HepG2 (cell line): ENCODE results near the gene IL17RC. TPM values are rescaled to one million over a fixed set of nuclear protein-coding genes. Genes with fewer than 3 reads are reported as not detected.

Experiments used
- ERF ChIP-seq: IDR thresholded peaks from 2 replicates; pipeline ENCODE4 v1.6.1; 2018; ENCODE audit warnings: missing biosample characterization, missing genetic modification reagents
- EZH2 ChIP-seq: conservative IDR thresholded peaks from 2 replicates; pipeline ENCODE4 v1.6.1; 2012; ENCODE audit warnings: mild to moderate bottlenecking, low read depth, low read length, moderate library complexity
- MYNN ChIP-seq: sonication (generic); formaldehyde crosslinking; IDR thresholded peaks from 2 replicates; pipeline ENCODE4 v1.4.0; 2020; ENCODE audit warnings: mild to moderate bottlenecking, low read depth, missing genetic modification reagents
- NR2C2 ChIP-seq: sonication (generic); formaldehyde crosslinking; IDR thresholded peaks from 2 replicates; pipeline ENCODE4 v1.4.0; 2020; ENCODE audit warnings: missing genetic modification reagents, mild to moderate bottlenecking, moderate library complexity, borderline replicate concordance
- RAD21 ChIP-seq: fragments of 450-650 bp; formaldehyde crosslinking; IDR thresholded peaks from 2 replicates; pipeline ENCODE4 v1.5.0; 2020; ENCODE audit warnings: mild to moderate bottlenecking
- RXRB ChIP-seq: IDR thresholded peaks from 2 replicates; pipeline ENCODE4 v1.6.1; 2016; ENCODE audit warnings: borderline replicate concordance, missing genetic modification reagents, missing compliant biosample characterization
- SAFB2 ChIP-seq: sonication (generic); formaldehyde crosslinking; IDR thresholded peaks from 2 replicates; pipeline ENCODE4 v1.5.1; 2020; ENCODE audit warnings: missing genetic modification reagents, low read depth, mild to moderate bottlenecking, borderline replicate concordance
- SNAI1 ChIP-seq: sonication (generic); formaldehyde crosslinking; IDR thresholded peaks from 2 replicates; pipeline ENCODE4 v1.5.0; 2020; ENCODE audit warnings: mild to moderate bottlenecking, missing genetic modification reagents, borderline replicate concordance
- ZNF124 ChIP-seq: sonication (generic); formaldehyde crosslinking; IDR thresholded peaks from 2 replicates; pipeline ENCODE4 v1.4.0; 2020; ENCODE audit warnings: missing genetic modification reagents
- ZNF180 ChIP-seq: sonication (generic); formaldehyde crosslinking; IDR thresholded peaks from 2 replicates; pipeline ENCODE4 v1.4.0; 2020; ENCODE audit warnings: low read depth, missing genetic modification reagents, borderline replicate concordance
- ZNF296 ChIP-seq: sonication (generic); formaldehyde crosslinking; conservative IDR thresholded peaks from 2 replicates; pipeline ENCODE4 v1.5.0; 2020; ENCODE audit warnings: mild to moderate bottlenecking, missing genetic modification reagents
- ZNF556 ChIP-seq: sonication (generic); formaldehyde crosslinking; IDR thresholded peaks from 2 replicates; pipeline ENCODE4 v1.4.0; 2020; ENCODE audit warnings: mild to moderate bottlenecking, missing genetic modification reagents, borderline replicate concordance
- ZNF558 ChIP-seq: sonication (generic); formaldehyde crosslinking; IDR thresholded peaks from 2 replicates; pipeline ENCODE4 v1.9.0; 2022; ENCODE audit warnings: mild to moderate bottlenecking, missing genetic modification reagents, borderline replicate concordance
- ZNF746 ChIP-seq: sonication (generic); formaldehyde crosslinking; IDR thresholded peaks from 2 replicates; pipeline ENCODE4 v1.8.0; 2022; ENCODE audit warnings: mild to moderate bottlenecking, missing genetic modification reagents
- polyA plus RNA-seq, 8 experiments: library from polyadenylated mRNA; depleted of rRNA in 3 of 8; stranded (reverse) in 7 of 8; unstranded in 1 of 8; fragments of >200 nt; fragmentation: Illumina TruSeq in 4 of 8; extraction: Trizol in 4 of 8; gene quantifications; 2 replicates each; pipeline versions ENCODE4 v1.2.1 to v1.2.3, GENCODE V29; 2011 to 2016; ENCODE audit warnings: low read depth in 4 of 8, missing spikeins in 1 of 8, mixed read lengths in 1 of 8; ENCODE audit not compliant: insufficient read depth in 1 of 8
- total RNA-seq, 5 experiments: library from RNA; depleted of rRNA; stranded (reverse); fragments of >200 nt; fragmentation: Illumina TruSeq; extraction: Trizol; gene quantifications; 2 replicates each; pipeline ENCODE4 v1.2.3, GENCODE V29; 2016; ENCODE audit warnings: low read depth in 1 of 5
- TF ChIP-seq, protein P1 (sequence below): sonication (generic); formaldehyde crosslinking; IDR thresholded peaks from 2 replicates; pipeline ENCODE4 v1.5.1; 2020; ENCODE audit warnings: missing genetic modification reagents, mild to moderate bottlenecking, borderline replicate concordance
- TF ChIP-seq, protein P2 (sequence below): sonication (generic); formaldehyde crosslinking; IDR thresholded peaks from 2 replicates; pipeline ENCODE4 v1.4.0; 2020; ENCODE audit warnings: missing genetic modification reagents, borderline replicate concordance
- TF ChIP-seq, protein P3 (sequence below): sonication (generic); formaldehyde crosslinking; IDR thresholded peaks from 2 replicates; pipeline ENCODE4 v1.5.0; 2020; ENCODE audit warnings: missing genetic modification reagents, mild to moderate bottlenecking, borderline replicate concordance
- TF ChIP-seq, protein P4 (sequence below): sonication (generic); formaldehyde crosslinking; IDR thresholded peaks from 2 replicates; pipeline ENCODE4 v1.5.0; 2020; ENCODE audit warnings: missing genetic modification reagents
- TF ChIP-seq, protein P5 (sequence below): sonication (generic); formaldehyde crosslinking; conservative IDR thresholded peaks from 2 replicates; pipeline ENCODE4 v1.8.0; 2022; ENCODE audit warnings: mild to moderate bottlenecking, moderate library complexity, missing genetic modification reagents

IL17RC gene
- total and polyA plus RNA-seq, 2 of the 13 experiments (the other 11 are each of a cell fraction or from before 2014, with no cell fraction given), result 20.7 to 24.0 TPM

DNA sequence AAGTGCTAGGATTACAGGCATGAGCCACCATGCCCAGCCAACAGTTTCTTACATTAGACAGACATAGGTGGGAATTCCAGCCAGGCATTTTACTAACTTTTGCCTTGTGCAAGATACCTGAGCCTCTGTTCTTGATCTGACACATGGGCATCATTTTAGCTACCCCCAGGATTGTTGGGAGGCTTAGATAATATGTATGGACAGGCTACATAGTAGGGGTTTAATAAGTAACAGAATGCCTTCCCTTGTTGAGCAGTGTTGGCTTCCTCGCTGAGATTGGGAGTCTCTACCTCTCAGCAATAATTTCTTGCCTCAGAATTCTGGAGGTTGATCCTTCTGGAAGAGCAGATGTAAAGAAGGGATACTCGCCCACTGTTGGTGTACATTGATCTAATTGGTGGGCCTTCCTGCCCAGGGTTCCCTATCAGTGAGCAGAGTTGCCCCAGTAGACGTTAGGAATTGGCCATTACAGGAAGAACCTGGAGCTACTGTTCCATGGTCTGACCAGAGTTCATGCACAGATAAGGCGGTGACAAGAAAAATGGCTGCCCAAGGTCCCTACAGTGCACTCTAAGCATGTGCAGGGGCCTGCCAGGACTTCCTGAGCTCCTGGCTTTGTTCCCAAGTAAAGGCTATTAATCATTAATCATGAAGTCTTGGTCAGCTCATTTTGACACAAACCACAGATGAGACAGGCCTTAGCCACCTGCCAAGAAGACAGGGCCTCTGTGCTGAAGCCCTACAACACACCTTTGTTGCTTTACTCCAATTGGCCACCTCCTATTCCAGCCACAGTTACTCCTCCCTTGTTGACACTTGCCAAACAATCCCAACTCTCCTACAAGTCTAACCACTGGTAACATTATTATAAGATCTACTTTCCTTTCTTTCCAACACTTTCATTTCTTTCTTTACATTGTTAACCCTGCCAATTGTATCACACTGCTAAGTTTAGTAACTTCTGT is 19.2 kb upstream of the IL17RC start (continued):
- TF ChIP-seq ZNF124 (CRISPR knock-in tag) (no peak), ZNF180 (CRISPR knock-in tag) (no peak), SNAI1 (CRISPR knock-in tag) (peak; percentile 71; the same call in 1 of the 2 replicates), ZNF556 (CRISPR knock-in tag) (peak; percentile 65; the same call in 1 of the 2 replicates), EZH2 (no peak), ZNF746 (CRISPR knock-in tag) (peak; percentile 21; the same call in 1 of the 2 replicates), RAD21 (CRISPR knock-in tag) (no peak), ZNF296 (CRISPR knock-in tag) (no peak), MYNN (CRISPR knock-in tag) (no peak), ZNF558 (CRISPR knock-in tag) (no peak), NR2C2 (CRISPR knock-in tag) (no peak), ERF (CRISPR knock-in tag) (peak; percentile 53), RXRB (peak; percentile 74), SAFB2 (no peak)
- TF ChIP-seq, protein P1, sequence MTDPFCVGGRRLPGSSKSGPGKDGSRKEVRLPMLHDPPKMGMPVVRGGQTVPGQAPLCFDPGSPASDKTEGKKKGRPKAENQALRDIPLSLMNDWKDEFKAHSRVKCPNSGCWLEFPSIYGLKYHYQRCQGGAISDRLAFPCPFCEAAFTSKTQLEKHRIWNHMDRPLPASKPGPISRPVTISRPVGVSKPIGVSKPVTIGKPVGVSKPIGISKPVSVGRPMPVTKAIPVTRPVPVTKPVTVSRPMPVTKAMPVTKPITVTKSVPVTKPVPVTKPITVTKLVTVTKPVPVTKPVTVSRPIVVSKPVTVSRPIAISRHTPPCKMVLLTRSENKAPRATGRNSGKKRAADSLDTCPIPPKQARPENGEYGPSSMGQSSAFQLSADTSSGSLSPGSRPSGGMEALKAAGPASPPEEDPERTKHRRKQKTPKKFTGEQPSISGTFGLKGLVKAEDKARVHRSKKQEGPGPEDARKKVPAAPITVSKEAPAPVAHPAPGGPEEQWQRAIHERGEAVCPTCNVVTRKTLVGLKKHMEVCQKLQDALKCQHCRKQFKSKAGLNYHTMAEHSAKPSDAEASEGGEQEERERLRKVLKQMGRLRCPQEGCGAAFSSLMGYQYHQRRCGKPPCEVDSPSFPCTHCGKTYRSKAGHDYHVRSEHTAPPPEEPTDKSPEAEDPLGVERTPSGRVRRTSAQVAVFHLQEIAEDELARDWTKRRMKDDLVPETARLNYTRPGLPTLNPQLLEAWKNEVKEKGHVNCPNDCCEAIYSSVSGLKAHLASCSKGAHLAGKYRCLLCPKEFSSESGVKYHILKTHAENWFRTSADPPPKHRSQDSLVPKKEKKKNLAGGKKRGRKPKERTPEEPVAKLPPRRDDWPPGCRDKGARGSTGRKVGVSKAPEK, result no peak
- TF ChIP-seq, protein P2, sequence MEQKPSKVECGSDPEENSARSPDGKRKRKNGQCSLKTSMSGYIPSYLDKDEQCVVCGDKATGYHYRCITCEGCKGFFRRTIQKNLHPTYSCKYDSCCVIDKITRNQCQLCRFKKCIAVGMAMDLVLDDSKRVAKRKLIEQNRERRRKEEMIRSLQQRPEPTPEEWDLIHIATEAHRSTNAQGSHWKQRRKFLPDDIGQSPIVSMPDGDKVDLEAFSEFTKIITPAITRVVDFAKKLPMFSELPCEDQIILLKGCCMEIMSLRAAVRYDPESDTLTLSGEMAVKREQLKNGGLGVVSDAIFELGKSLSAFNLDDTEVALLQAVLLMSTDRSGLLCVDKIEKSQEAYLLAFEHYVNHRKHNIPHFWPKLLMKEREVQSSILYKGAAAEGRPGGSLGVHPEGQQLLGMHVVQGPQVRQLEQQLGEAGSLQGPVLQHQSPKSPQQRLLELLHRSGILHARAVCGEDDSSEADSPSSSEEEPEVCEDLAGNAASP (CRISPR knock-in tag), result 0 out of 2 replicates have a peak, but pooled peaks have one; percentile 5
- TF ChIP-seq, protein P3, sequence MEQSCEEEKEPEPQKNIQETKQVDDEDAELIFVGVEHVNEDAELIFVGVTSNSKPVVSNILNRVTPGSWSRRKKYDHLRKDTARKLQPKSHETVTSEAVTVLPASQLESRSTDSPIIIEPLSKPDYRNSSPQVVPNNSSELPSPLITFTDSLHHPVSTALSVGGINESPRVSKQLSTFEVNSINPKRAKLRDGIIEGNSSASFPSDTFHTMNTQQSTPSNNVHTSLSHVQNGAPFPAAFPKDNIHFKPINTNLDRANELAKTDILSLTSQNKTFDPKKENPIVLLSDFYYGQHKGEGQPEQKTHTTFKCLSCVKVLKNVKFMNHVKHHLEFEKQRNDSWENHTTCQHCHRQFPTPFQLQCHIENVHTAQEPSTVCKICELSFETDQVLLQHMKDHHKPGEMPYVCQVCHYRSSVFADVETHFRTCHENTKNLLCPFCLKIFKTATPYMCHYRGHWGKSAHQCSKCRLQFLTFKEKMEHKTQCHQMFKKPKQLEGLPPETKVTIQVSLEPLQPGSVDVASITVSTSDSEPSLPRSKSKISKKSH (CRISPR knock-in tag), result no peak
- TF ChIP-seq, protein P4, sequence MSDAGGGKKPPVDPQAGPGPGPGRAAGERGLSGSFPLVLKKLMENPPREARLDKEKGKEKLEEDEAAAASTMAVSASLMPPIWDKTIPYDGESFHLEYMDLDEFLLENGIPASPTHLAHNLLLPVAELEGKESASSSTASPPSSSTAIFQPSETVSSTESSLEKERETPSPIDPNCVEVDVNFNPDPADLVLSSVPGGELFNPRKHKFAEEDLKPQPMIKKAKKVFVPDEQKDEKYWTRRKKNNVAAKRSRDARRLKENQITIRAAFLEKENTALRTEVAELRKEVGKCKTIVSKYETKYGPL (CRISPR knock-in tag), result no peak
- TF ChIP-seq, protein P5, sequence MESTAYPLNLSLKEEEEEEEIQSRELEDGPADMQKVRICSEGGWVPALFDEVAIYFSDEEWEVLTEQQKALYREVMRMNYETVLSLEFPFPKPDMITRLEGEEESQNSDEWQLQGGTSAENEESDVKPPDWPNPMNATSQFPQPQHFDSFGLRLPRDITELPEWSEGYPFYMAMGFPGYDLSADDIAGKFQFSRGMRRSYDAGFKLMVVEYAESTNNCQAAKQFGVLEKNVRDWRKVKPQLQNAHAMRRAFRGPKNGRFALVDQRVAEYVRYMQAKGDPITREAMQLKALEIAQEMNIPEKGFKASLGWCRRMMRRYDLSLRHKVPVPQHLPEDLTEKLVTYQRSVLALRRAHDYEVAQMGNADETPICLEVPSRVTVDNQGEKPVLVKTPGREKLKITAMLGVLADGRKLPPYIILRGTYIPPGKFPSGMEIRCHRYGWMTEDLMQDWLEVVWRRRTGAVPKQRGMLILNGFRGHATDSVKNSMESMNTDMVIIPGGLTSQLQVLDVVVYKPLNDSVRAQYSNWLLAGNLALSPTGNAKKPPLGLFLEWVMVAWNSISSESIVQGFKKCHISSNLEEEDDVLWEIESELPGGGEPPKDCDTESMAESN (CRISPR knock-in tag), result no peak
